ENCODE results near the gene STAM.
"Not testable (repeated sequence)": the region's sequence is repeated elsewhere in the genome, so short reads cannot be mapped to it uniquely, and the experiment has no call there.

STAM gene

DNA sequence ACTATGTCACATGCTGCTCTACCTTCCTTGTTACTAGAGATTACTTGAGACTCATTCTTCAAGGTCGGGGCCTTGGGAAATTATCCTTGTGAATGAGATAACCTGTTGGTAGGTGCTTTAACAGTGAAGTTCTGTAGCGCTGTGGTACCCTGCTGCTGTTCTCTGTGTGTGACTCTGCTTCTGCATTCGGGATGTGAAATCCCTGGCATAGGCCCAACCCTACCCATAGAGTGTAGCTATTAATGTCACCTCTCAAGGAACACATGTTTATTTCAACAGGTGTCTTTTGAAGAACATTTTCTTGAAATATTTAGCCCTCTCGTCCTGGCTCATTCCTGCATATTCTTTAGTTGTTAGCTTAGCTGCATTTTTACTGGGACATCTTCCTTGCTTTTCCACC, 66.2 kb downstream of the STAM start:
- Histone ChIP-seq H3K9me3 (ENCODE audit: control insufficient read depth, insufficient read depth, low read length) (no peaks in the 10 kb centered on the region), H3K9ac (ENCODE audit: low read depth, low read length) (no peak overlapping the region), H3K36me3 (ENCODE audit: insufficient read depth, low read length) (peaks cover 15% of the 10 kb centered on the region), H3K4me1 (ENCODE audit: insufficient read depth, low read length) (no peaks in the 10 kb centered on the region)

DNA sequence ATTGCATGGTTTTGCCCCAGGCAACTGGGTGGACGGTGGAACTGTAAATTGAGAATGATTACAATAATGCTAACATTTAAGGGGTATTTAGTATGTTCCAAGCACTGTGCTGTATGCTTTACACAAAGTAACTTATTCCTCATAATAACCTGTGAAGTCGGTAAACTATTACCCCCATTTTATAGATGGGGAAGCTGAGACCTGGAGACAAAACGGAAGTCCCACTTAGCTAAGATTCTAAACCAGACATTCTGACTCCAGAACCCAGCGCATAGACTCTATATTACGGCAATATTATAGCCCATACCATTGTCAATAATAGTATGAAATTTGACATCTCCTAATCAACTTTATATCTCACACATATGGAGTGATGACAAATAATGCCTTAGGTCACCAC, 68.1 kb downstream of the STAM start:
- Histone ChIP-seq H3K4me1 (ENCODE audit: insufficient read depth, low read length) (no peaks in the 10 kb centered on the region), H3K9ac (ENCODE audit: low read depth, low read length) (no peak overlapping the region), H3K9me3 (ENCODE audit: control insufficient read depth, insufficient read depth, low read length) (no peaks in the 10 kb centered on the region), H3K36me3 (ENCODE audit: insufficient read depth, low read length) (peaks cover 24% of the 10 kb centered on the region)

DNA sequence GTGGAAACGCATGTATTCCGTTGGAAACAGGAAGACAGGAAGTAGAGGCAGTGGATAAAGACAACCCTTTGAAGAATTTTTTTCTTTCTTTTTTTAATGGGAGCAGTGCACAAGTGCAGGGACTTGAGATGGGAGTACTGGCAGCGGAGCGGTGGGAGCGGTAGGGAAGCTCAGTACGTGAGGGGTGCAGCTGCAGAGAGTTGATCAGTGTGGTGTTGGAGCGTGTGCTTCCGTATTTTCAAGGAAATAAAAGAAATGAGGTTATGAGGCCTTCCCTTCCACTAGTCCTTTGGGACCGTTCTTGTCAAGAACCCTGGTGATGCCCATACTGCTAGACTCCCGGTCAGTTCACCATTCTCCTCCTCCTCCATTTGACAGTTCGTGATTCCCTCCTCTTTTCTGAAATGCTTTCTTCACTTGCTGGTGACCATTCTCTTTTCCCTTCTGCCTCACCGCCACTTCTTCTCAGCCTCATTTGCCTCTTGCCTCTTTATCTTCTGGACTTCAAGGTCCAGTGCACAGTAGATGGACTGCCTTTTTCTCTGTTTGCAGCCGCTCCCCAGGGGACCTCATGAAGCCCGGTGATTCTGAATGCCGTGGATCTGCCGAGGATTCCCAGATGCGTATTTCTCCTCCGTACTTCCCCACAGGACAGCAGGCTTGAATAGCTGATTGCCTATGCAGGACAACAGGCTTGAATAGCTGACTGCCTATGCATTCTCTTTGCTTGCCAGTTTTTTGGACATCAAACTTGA, 68.9 kb downstream of the STAM start:
- Histone ChIP-seq H3K36me3 (ENCODE audit: insufficient read depth, low read length) (peaks cover 24% of the 10 kb centered on the region), H3K9ac (ENCODE audit: low read depth, low read length) (no peak overlapping the region), H3K4me1 (ENCODE audit: insufficient read depth, low read length) (no peaks in the 10 kb centered on the region), H3K9me3 (ENCODE audit: control insufficient read depth, insufficient read depth, low read length) (no peaks in the 10 kb centered on the region)

DNA sequence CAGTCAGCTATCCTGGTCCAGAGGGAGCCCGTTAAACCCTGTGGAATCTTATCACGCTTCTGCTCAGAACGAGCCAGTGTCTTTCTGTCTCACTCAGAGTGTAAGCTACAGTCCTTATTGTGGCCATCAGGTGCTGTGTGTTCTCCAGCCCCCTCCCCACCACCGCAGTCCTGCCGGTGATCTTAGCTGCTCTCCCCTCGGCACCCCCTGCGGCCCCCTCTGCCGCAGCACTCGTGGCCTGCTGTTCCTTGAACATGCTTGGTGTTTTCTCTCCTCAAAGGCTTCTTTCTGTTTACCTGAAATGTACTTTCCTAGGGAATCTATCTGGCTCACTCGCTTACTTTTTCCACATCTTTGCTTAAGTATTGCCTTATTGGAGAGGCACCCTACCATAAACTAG, 69.8 kb downstream of the STAM start:
- H3K9ac ChIP-seq (ENCODE audit: low read depth, low read length) = no peak overlapping the region
- peaks cover 24% of the 10 kb centered on the region for H3K36me3 ChIP-seq (ENCODE audit: insufficient read depth, low read length)

DNA sequence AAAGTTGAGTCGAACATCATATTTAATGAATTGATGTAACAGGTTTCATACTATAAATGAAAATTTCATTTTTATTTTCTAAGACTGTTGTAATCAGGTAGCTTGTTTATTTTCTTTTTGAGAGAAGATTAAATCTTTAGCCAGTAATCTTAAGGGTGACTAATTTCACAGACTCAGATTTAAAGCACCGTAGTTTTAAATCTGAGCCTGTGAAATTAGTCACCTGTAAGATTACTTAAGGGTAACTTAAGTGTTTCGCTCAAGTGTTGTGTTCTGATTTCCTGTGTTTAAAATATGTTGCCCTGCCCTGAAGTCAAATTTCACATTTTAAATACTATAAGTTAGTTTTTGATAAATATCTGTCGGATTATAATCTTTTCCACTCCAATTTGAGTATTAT, 72.2 kb downstream of the STAM start:
- no peak overlapping the region for H3K9ac ChIP-seq (ENCODE audit: low read depth, low read length)
- no peaks in the 10 kb centered on the region for H3K4me1 ChIP-seq (ENCODE audit: insufficient read depth, low read length)
- H3K36me3 ChIP-seq (ENCODE audit: insufficient read depth, low read length) = peaks cover 16% of the 10 kb centered on the region
- no peaks in the 10 kb centered on the region for H3K9me3 ChIP-seq (ENCODE audit: control insufficient read depth, insufficient read depth, low read length)

More for the DNA sequence above, 69.8 kb downstream of the STAM start:
- Histone ChIP-seq H3K9me3 (ENCODE audit: control insufficient read depth, insufficient read depth, low read length) (no peaks in the 10 kb centered on the region), H3K4me1 (ENCODE audit: insufficient read depth, low read length) (no peaks in the 10 kb centered on the region)

DNA sequence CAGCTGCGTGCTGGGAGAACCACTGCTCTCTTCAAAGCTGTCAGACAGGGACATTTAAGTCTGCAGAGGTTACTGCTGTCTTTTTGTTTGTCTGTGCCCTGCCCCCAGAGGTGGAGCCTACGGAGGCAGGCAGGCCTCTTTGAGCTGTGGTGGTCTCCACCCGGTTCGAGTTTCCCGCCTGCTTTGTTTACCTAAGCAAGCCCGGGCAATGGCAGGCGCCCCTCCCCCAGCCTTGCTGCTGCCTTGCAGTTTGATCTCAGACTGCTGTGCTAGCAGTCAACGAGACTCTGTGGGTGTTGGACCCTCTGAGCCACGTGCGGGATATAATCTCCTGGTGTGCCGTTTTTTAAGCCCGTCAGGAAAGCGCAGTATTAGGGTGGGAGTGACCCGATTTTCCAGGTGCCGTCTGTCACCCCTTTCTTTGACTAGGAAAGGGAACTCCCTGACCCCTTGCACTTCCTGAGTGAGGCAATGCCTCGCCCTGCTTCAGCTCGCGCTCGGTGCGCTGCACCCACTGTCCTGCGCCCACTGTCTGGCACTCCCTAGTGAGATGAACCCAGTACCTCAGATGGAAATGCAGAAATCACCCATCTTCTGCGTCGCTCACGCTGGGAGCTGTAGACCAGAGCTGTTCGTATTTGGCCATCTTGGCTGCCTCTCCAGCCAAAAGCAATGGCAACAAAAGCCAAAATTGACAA, 78.5 kb downstream of the STAM start:
- H3K9ac ChIP-seq (ENCODE audit: low read depth, low read length); H3K36me3 ChIP-seq (ENCODE audit: insufficient read depth, low read length): not testable (repeated sequence)

DNA sequence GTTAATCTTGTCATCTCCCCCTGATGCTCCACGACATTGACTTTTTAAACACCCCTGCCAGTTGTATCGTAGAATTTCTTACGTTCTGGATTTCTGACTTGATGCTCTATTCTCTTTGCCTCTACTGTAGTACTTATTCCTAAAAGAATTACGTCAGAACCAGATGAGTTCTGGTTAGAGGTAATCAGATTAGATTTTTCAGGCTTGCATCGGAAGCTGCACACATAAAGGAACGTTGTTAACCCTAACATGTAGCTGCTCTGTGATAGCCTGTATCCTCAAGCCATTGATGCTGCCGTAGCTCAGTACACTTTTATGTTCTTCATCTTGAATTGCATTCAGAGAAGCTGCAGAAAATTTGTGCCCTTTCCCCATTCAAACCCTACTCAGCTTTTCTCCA, 81.8 kb downstream of the STAM start:
- Histone ChIP-seq H3K36me3 (ENCODE audit: insufficient read depth, low read length) (no peaks in the 10 kb centered on the region), H3K9me3 (ENCODE audit: control insufficient read depth, insufficient read depth, low read length) (no peaks in the 10 kb centered on the region; the same call in 1 of the 2 replicates), H3K9ac (ENCODE audit: low read depth, low read length) (no peak overlapping the region), H3K4me1 (ENCODE audit: insufficient read depth, low read length) (no peaks in the 10 kb centered on the region)

More for the DNA sequence above, 78.5 kb downstream of the STAM start:
- not testable (repeated sequence) for H3K4me1 ChIP-seq (ENCODE audit: insufficient read depth, low read length); H3K9me3 ChIP-seq (ENCODE audit: control insufficient read depth, insufficient read depth, low read length)

DNA sequence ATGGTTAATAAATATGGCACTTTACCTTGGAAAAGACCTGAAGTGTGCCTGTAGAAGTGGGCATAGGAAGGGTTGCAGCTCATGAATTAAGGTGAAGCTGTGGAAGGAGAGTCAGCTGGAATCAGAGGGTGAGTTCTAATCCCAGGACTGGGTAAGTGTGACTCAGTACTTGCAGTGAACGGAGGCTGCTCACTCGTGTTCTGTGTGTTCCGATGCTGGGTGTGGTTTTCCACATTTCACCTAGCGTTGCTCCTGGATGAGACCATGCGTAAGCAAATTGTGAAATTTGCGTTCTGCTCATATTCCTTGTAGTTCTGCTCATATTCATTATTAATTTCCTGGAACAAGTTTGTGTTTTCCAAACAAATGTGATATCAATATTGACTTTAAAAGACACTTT, 85.7 kb downstream of the STAM start:
- no peak overlapping the region for H3K9ac ChIP-seq (ENCODE audit: low read depth, low read length)
- no peaks in the 10 kb centered on the region for H3K36me3 ChIP-seq (ENCODE audit: insufficient read depth, low read length)
- H3K4me1 ChIP-seq (ENCODE audit: insufficient read depth, low read length) = no peaks in the 10 kb centered on the region
- H3K9me3 ChIP-seq (ENCODE audit: control insufficient read depth, insufficient read depth, low read length) = no peaks in the 10 kb centered on the region

DNA sequence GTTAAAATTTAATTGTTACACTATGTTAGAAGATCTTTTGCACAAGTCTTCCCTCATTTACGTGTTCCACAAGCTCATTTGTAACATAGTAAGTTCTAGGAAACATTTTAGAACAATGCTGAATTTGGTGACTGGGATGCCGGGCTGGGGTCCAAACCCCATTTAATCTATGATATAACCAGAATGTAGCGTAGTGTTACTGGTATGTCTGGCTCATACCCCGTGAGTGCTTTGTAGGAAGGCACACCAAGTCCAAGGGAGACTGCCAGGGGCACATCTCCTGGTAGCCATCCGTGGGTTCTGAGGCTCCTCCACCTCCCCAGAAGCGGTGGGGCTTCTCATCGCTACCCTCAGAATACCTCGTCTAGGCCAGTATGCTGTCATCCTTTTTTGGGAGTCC, 86.7 kb downstream of the STAM start:
- no peaks in the 10 kb centered on the region for H3K36me3 ChIP-seq (ENCODE audit: insufficient read depth, low read length)
- no peaks in the 10 kb centered on the region for H3K9me3 ChIP-seq (ENCODE audit: control insufficient read depth, insufficient read depth, low read length)
- H3K4me1 ChIP-seq (ENCODE audit: insufficient read depth, low read length) = no peaks in the 10 kb centered on the region
- H3K9ac ChIP-seq (ENCODE audit: low read depth, low read length) = no peak overlapping the region

DNA sequence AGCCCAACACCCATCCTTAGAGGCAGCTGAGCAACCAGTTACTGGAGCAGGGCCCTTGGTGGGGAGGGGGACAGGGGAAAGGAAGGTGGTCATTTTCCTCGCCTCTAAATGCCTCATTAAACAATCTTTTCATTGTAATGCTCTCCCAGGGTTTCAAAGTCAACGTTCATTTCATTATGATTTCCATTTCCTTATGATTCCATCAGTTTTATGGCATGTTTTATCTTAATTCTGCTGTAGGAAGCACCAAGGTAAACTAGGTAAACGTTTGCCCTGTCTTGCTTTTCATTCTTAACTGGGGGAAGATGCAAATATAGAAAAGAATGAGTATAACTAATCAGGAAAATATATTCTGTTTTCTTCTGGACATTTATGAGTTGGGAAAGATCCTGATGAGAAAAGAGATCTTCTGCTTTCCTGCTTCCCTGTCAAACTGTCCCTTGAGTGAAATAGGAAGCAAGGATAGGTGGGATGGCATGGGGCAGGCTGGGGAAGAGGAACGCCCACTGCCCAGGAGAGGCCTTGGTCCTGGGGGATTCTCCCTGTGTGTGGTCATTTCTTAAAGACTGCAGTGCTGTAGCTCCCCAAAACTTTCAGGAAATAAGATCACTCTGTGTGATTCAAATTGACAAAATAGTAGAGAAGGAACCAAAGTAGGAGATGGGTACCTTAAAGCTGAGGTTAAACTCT, 87.5 kb downstream of the STAM start:
- no peaks in the 10 kb centered on the region for H3K36me3 ChIP-seq (ENCODE audit: insufficient read depth, low read length)
- H3K9me3 ChIP-seq (ENCODE audit: control insufficient read depth, insufficient read depth, low read length) = no peaks in the 10 kb centered on the region
- H3K9ac ChIP-seq (ENCODE audit: low read depth, low read length) = no peak overlapping the region
- H3K4me1 ChIP-seq (ENCODE audit: insufficient read depth, low read length) = no peaks in the 10 kb centered on the region

DNA sequence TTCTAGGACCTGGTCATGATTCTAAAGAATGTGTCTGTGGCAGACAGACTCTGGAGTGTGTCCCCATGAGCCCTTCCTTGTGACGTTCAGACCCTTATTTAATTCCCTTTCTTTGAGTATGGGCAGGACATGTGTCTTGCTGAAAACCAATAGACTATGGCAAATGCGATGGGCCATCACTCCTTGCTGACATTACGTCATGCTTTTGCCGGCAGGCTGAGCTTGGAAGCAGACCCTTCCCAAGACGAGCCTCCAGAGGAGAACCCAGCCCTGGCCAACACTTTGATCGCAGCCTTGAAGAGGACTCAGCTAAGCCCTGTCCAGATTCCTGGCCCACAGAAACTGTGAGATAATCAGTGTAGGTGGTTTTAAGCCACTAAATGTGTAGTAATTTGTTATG, 89.7 kb downstream of the STAM start:
- Histone ChIP-seq H3K4me1 (ENCODE audit: insufficient read depth, low read length) (no peaks in the 10 kb centered on the region), H3K9ac (ENCODE audit: low read depth, low read length) (no peak overlapping the region), H3K36me3 (ENCODE audit: insufficient read depth, low read length) (no peaks in the 10 kb centered on the region), H3K9me3 (ENCODE audit: control insufficient read depth, insufficient read depth, low read length) (no peaks in the 10 kb centered on the region)

DNA sequence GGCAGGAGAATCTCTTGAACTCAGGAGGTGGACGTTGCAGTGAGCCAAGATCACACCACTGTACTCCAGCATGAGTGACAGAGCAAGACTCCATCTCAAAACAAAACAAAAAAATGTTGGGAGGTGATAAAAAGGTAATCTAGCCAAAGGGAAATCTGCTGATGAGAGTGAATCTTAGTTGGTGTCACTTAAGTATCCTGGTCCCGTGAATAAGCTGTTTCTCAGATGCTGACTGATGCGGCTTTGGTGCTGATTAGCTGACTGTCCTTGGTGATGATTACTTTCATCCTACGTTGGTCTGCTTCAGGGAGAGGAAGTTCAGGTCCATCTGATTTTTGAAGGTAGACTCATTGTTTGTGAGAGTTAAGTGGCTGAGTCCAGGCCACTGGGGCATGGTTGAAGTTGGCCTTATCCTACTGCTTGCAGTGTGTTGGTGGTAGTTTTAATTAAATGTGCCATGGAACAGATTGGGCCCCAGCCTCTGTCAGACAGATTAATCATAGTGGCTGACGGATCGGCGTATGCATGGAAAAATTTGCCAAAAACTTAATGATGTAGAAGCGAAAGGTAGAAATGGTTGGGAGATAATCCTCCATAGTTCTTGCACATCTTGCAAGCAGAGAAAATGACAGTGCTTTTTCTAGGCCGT, 90.6 kb downstream of the STAM start:
- no peaks in the 10 kb centered on the region for H3K9me3 ChIP-seq (ENCODE audit: control insufficient read depth, insufficient read depth, low read length)
- no peak overlapping the region for H3K9ac ChIP-seq (ENCODE audit: low read depth, low read length)
- H3K4me1 ChIP-seq (ENCODE audit: insufficient read depth, low read length) = no peaks in the 10 kb centered on the region
- no peaks in the 10 kb centered on the region for H3K36me3 ChIP-seq (ENCODE audit: insufficient read depth, low read length)

DNA sequence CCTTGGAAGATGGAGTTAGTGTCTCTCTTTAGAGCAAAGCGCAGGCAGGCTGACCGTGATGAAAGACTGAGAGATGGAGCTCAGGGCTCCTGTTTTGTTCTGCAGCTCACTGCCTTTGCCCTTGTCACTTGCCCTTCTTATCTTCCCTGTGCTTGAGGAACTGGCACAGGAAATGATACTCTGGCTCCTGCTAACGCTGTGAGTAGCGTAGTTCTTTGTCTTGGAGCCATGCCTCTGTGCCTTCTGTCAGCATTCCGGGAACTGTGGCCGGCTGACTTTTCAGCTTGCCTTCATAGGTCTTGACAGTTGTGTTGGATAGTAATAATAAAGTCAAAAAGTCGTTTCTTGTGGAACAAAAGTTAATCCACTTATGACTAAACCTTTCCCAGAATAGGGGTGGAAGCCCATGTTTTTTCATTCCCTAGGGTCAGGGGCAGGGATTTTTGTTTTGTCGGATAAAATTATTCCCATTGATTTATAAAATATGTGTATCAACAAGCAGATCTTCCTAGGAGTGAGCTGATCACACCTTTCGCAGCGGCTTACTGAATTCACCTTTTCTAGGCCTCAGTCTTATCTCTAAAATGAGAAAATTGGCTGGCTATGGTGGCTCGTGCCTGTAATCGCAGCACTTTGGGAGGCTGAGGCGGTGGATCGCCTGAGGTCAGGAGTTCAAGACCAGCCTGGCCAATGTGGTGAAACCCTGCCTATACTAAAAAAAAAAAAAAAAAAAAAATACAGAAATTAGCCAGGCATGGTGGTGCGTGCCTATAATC, 91.4 kb downstream of the STAM start:
- no peak overlapping the region for H3K9ac ChIP-seq (ENCODE audit: low read depth, low read length)
- no peaks in the 10 kb centered on the region for H3K9me3 ChIP-seq (ENCODE audit: control insufficient read depth, insufficient read depth, low read length)
- H3K36me3 ChIP-seq (ENCODE audit: insufficient read depth, low read length) = no peaks in the 10 kb centered on the region
- no peaks in the 10 kb centered on the region for H3K4me1 ChIP-seq (ENCODE audit: insufficient read depth, low read length)

DNA sequence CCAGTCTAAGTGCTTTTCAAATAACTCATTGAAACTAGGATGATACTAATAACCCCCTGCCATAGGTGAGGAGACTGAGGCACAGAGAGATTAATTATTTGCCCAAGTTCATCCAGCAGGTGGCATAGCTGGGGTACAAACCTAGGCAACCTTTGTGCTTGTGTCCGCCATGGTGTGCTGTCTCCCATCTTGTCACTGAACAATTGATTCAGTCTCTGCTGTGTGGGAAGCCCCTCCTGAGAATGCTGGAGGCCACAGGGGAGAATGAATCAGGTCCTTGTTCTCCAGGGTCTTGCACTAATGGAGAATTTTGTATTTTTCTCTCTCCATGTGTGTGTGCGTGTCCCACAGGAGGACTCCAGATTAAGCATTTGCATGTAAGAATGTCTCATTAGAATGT, 92.3 kb downstream of the STAM start:
- Histone ChIP-seq H3K9me3 (ENCODE audit: control insufficient read depth, insufficient read depth, low read length) (no peaks in the 10 kb centered on the region), H3K4me1 (ENCODE audit: insufficient read depth, low read length) (no peaks in the 10 kb centered on the region), H3K9ac (ENCODE audit: low read depth, low read length) (no peak overlapping the region), H3K36me3 (ENCODE audit: insufficient read depth, low read length) (no peaks in the 10 kb centered on the region)
